ENCODE measurements around the gene ADAM22.

DNA sequence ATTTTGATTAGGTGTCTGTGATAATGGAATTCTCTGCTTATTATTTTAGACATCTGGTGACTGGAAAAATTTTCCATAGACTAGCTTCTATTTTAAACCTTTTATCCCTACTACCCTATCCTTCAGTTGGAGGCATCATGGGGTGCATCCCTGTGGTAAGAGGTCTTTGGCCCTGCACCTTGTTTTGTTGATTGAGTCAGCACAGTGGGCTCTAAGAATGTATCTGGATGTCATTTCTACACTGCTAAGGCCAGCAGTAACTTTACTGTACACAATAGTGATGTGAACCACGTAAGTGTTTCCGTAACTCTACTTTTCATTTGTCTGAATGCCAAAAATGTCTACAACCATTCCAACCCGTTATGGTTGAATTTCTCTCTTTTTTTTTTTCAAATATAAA, 75.6 kb downstream of the ADAM22 start:
- TF ChIP-seq, protein P1, sequence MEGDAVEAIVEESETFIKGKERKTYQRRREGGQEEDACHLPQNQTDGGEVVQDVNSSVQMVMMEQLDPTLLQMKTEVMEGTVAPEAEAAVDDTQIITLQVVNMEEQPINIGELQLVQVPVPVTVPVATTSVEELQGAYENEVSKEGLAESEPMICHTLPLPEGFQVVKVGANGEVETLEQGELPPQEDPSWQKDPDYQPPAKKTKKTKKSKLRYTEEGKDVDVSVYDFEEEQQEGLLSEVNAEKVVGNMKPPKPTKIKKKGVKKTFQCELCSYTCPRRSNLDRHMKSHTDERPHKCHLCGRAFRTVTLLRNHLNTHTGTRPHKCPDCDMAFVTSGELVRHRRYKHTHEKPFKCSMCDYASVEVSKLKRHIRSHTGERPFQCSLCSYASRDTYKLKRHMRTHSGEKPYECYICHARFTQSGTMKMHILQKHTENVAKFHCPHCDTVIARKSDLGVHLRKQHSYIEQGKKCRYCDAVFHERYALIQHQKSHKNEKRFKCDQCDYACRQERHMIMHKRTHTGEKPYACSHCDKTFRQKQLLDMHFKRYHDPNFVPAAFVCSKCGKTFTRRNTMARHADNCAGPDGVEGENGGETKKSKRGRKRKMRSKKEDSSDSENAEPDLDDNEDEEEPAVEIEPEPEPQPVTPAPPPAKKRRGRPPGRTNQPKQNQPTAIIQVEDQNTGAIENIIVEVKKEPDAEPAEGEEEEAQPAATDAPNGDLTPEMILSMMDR (IDR thresholded peaks at IDR 0.05): no peak
- TF ChIP-seq POLR2A (IDR thresholded peaks at IDR 0.05): no peak
